Adrenal gland (tissue), 5 donors: Measurements from ENCODE around the gene SPNS1.

Experiments
- POLR2A ChIP-seq, 2 donors: fragments of 450-650 bp; IDR thresholded peaks; one replicate each; pipeline ENCODE4 v1.6.1; 2017; ENCODE audit warnings: antibody characterized with exemption in 2 of 2, mild to moderate bottlenecking in 2 of 2, moderate library complexity in 1 of 2
- TF ChIP-seq, protein P1 (sequence below), 6 experiments: fragments of 450-650 bp in 4 of 6; fragments of 200-600 bp in 2 of 6; sonication (generic) in 1 of 6; IDR thresholded peaks; 1 replicate in 5 of 6; 2 replicates in 1 of 6; pipeline versions ENCODE4 v1.5.1 to v1.8.0; 2016 to 2021; ENCODE audit warnings: antibody characterized with exemption in 6 of 6, mild to moderate bottlenecking in 2 of 6, moderate library complexity in 1 of 6
- donor health status: DM: no; HTN: no; CAD: no.

- TF ChIP-seq, protein P1, sequence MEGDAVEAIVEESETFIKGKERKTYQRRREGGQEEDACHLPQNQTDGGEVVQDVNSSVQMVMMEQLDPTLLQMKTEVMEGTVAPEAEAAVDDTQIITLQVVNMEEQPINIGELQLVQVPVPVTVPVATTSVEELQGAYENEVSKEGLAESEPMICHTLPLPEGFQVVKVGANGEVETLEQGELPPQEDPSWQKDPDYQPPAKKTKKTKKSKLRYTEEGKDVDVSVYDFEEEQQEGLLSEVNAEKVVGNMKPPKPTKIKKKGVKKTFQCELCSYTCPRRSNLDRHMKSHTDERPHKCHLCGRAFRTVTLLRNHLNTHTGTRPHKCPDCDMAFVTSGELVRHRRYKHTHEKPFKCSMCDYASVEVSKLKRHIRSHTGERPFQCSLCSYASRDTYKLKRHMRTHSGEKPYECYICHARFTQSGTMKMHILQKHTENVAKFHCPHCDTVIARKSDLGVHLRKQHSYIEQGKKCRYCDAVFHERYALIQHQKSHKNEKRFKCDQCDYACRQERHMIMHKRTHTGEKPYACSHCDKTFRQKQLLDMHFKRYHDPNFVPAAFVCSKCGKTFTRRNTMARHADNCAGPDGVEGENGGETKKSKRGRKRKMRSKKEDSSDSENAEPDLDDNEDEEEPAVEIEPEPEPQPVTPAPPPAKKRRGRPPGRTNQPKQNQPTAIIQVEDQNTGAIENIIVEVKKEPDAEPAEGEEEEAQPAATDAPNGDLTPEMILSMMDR (IDR thresholded peaks at IDR 0.05): no peak
- no peak for TF ChIP-seq POLR2A (IDR thresholded peaks at IDR 0.05)
These were observed 40.0 kb downstream of the SPNS1 start for GRCh38 chr16:29014561-29015069.
